Measurements from ENCODE around the gene HNRNPA3.
"Not testable (repeated sequence)": the region's sequence is repeated elsewhere in the genome, so short reads cannot be mapped to it uniquely, and the experiment has no call there.

Gene HNRNPA3

GRCh38 chr2:177180269-177181000, 32.2 kb upstream of the HNRNPA3 start:
- H3K4me3 ChIP-seq (ENCODE audit: low read length): no peak overlapping the region
- no peak for DNase-seq (ENCODE audit: low read depth)
- no peak for TF ChIP-seq CTCF (conservative IDR thresholded peaks at IDR 0.05; ENCODE audit: low read depth, low read length)

GRCh38 chr2:177183860-177184259, 28.7 kb upstream of the HNRNPA3 start:
- no peak for TF ChIP-seq CTCF (conservative IDR thresholded peaks at IDR 0.05; ENCODE audit: low read depth, low read length)
- H3K4me3 ChIP-seq (ENCODE audit: low read length): no peak overlapping the region
- DNase-seq (ENCODE audit: low read depth): no peak

DNA sequence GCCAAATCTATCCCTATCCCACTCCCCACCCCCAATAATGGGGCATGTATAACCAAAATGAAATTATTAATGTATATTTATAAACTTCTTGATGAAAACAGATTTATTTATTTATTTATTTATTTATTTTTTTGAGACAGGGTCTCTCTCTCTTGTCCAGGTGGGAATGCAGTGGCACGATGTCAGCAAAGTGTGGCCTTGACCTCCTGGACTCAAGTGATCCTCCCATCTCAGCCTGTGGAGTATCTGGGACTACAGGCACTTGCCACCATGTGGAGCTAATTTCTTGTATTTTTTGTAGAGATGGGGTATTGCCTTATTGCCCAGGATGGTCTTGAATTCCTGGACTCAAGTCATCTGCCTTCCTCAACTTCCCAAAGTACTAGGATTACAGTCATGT, 28.0 kb upstream of the HNRNPA3 start:
- no peak overlapping the region for H3K4me3 ChIP-seq (ENCODE audit: low read length)
- TF ChIP-seq CTCF (conservative IDR thresholded peaks at IDR 0.05; ENCODE audit: low read depth, low read length): no peak
- no peak for DNase-seq (ENCODE audit: low read depth)

DNA sequence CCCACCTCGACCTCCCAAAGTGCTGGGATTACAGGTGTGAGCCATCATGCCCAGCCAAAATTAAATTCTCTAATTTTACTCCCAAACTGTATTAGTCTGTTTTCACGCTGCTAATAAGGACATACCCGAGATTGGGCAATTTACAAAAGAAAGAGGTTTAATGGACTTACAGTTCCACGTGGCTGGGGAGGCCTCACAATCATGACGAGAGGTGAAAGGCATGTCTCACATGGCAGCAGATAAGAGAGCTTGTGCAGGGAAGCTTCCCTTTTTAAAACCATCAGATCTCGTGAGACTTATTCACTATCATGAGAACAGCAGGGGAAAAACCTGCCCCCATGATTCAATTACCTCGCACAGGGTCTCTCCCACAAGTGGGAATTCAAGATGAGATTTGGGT, 26.6 kb upstream of the HNRNPA3 start:
- H3K4me3 ChIP-seq (ENCODE audit: low read length); DNase-seq (ENCODE audit: low read depth): not testable (repeated sequence)

- TF ChIP-seq CTCF (conservative IDR thresholded peaks at IDR 0.05; ENCODE audit: low read depth, low read length): no peak
- no peak for DNase-seq (ENCODE audit: low read depth)
- H3K4me3 ChIP-seq (ENCODE audit: low read length): no peak overlapping the region
Observed at GRCh38 chr2:177187631-177188312, 24.8 kb upstream of the HNRNPA3 start.

- no peak overlapping the region for H3K4me3 ChIP-seq (ENCODE audit: low read length)
- TF ChIP-seq CTCF (conservative IDR thresholded peaks at IDR 0.05; ENCODE audit: low read depth, low read length): no peak
- DNase-seq (ENCODE audit: low read depth): no peak
Observed at GRCh38 chr2:177188482-177189469, 23.8 kb upstream of the HNRNPA3 start.

DNA sequence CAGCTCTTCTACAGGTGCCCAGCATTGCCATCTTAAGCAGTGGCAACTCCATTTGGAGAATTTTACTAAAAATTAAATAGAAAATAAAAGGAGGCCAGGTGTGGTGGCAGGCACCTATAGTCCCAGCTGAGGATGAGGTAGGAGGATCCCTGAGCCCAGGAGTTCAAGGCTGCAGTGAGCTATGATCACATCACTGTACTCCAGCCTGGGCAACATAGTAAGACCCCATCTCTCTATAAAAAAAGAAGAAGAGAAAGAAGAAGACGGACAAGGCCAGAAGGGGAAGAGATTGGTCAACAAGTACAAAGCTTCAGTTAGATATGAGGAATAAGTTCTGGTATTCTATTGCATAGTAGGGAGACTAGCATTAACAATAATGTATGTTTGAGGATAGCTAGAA, 21.7 kb upstream of the HNRNPA3 start:
- DNase-seq (ENCODE audit: low read depth): no peak
- TF ChIP-seq CTCF (conservative IDR thresholded peaks at IDR 0.05; ENCODE audit: low read depth, low read length): no peak
- H3K4me3 ChIP-seq (ENCODE audit: low read length): no peak overlapping the region
